ENCODE results near the gene HCST.

- TF ChIP-seq, protein P1, sequence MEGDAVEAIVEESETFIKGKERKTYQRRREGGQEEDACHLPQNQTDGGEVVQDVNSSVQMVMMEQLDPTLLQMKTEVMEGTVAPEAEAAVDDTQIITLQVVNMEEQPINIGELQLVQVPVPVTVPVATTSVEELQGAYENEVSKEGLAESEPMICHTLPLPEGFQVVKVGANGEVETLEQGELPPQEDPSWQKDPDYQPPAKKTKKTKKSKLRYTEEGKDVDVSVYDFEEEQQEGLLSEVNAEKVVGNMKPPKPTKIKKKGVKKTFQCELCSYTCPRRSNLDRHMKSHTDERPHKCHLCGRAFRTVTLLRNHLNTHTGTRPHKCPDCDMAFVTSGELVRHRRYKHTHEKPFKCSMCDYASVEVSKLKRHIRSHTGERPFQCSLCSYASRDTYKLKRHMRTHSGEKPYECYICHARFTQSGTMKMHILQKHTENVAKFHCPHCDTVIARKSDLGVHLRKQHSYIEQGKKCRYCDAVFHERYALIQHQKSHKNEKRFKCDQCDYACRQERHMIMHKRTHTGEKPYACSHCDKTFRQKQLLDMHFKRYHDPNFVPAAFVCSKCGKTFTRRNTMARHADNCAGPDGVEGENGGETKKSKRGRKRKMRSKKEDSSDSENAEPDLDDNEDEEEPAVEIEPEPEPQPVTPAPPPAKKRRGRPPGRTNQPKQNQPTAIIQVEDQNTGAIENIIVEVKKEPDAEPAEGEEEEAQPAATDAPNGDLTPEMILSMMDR (IDR thresholded peaks at IDR 0.05; ENCODE audit: insufficient read depth, low read depth, low read length) = no peak
- TF ChIP-seq EZH2 (IDR thresholded peaks at IDR 0.05; ENCODE audit: insufficient read depth, low read length) = no peak
Observed at GRCh38 chr19:35919306-35919705, 17.0 kb downstream of the HCST start.
